ENCODE results near the gene STX1B. TPM values are rescaled to one million over a fixed set of nuclear protein-coding genes. Genes with fewer than 3 reads are reported as not detected.

The STX1B gene
- total RNA-seq, 2 experiments from 2014 or later: 0.47 to 2.1 TPM

DNA sequence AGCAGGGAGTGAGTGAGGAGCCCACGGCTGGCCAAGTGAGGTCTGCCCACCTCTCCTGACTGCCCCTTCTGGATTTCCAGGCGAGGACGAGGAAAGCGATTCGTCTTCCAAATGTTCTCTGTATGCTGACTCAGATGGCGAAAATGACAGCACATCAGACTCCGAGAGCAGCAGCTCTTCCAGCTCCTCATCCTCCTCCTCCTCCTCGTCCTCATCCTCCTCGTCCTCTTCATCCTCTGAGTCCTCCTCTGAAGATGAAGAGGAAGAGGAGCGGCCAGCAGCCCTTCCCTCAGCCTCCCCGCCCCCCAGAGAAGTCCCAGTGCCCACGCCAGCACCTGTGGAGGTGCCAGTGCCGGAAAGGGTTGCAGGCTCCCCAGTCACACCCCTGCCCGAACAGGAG is 39.1 kb downstream of the STX1B start:
- H3K4me3 ChIP-seq (ENCODE audit: low read depth, low read length, poor library complexity, severe bottlenecking): no peak overlapping the region
- H3K27ac ChIP-seq (ENCODE audit: low read depth, low read length, poor library complexity, severe bottlenecking): no peak overlapping the region
- H3K36me3 ChIP-seq (ENCODE audit: insufficient read depth, low read length): peaks cover 94% of the 10 kb centered on the region
- BruUV-seq (replicated peaks): no TSS peak
- H3K4me1 ChIP-seq (ENCODE audit: insufficient read depth, low read length, poor library complexity, severe bottlenecking): no peaks in the 10 kb centered on the region
- ChIA-PET POLR2A (interaction anchor here (0.6 kb wide), 1 partner anchor 251 kb away, joined by 4 read pairs; no protein-coding TSS in a partner anchor), CTCF (ENCODE audit: unreplicated experiment) (no interaction called here)
- no peak for TF ChIP-seq EZH2phosphoT487 (IDR thresholded peaks at IDR 0.05; ENCODE audit: borderline replicate concordance, low read depth, low read length)
- TF ChIP-seq, protein P1, sequence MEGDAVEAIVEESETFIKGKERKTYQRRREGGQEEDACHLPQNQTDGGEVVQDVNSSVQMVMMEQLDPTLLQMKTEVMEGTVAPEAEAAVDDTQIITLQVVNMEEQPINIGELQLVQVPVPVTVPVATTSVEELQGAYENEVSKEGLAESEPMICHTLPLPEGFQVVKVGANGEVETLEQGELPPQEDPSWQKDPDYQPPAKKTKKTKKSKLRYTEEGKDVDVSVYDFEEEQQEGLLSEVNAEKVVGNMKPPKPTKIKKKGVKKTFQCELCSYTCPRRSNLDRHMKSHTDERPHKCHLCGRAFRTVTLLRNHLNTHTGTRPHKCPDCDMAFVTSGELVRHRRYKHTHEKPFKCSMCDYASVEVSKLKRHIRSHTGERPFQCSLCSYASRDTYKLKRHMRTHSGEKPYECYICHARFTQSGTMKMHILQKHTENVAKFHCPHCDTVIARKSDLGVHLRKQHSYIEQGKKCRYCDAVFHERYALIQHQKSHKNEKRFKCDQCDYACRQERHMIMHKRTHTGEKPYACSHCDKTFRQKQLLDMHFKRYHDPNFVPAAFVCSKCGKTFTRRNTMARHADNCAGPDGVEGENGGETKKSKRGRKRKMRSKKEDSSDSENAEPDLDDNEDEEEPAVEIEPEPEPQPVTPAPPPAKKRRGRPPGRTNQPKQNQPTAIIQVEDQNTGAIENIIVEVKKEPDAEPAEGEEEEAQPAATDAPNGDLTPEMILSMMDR (conservative IDR thresholded peaks at IDR 0.05; ENCODE audit: low read length): no peak
- no peaks in the 10 kb centered on the region for H4K20me1 ChIP-seq (ENCODE audit: insufficient read depth, low read length)
- no peak for DNase-seq (ENCODE audit: low spot score)
- H3K79me2 ChIP-seq (ENCODE audit: insufficient read depth, low read depth, low read length): no peaks in the 10 kb centered on the region
- H3K4me2 ChIP-seq (ENCODE audit: low read length): no peak overlapping the region
- H3K9me3 ChIP-seq (ENCODE audit: low read length): no peaks in the 10 kb centered on the region
- H2AFZ ChIP-seq (ENCODE audit: low read length): no peak overlapping the region
- H3K9me2 ChIP-seq (ENCODE audit: insufficient read depth, low read length): no peaks in the 10 kb centered on the region
- intact Hi-C loops (cut with micrococcal nuclease; ENCODE audit: unreplicated experiment): no loop called here

DNA sequence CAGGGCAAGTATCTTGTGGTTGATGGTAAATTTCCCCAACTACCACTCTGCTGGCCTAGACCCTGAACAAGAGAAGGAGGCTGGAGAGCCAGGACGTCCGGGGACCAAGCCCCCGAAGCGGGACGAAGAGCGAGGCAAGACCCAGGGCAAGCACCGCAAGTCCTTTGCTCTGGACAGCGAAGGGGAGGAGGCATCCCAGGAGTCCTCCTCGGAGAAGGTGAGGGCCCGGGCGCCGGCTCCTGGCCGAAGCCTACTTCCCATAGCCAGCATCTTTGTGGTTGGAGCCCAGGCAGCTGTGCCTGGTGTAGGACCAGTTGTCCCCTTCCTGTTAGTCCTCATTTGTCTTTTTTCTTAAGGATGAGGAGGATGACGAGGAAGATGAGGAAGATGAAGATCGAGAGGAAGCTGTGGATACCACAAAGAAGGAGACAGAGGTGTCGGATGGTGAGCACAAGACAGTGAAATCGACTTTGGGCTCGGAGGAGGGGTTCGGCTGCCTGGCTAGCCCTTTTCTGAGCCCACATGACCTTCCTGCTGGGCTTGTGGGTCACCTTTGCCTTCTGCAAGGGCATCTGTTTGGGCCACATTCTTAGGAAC is 41.1 kb downstream of the STX1B start:
- Histone ChIP-seq H4K20me1 (ENCODE audit: insufficient read depth, low read length) (no peaks in the 10 kb centered on the region; the same call in 1 of the 2 replicates), H3K79me2 (ENCODE audit: insufficient read depth, low read depth, low read length) (no peaks in the 10 kb centered on the region), H3K4me2 (ENCODE audit: low read length) (no peak overlapping the region), H3K27ac (ENCODE audit: low read depth, low read length, poor library complexity, severe bottlenecking) (no peak overlapping the region), H3K9me3 (ENCODE audit: low read length) (no peaks in the 10 kb centered on the region), H3K4me1 (ENCODE audit: insufficient read depth, low read length, poor library complexity, severe bottlenecking) (no peaks in the 10 kb centered on the region), H3K36me3 (ENCODE audit: insufficient read depth, low read length) (peaks cover 95% of the 10 kb centered on the region), H3K9me2 (ENCODE audit: insufficient read depth, low read length) (no peaks in the 10 kb centered on the region), H3K4me3 (ENCODE audit: low read depth, low read length, poor library complexity, severe bottlenecking) (no peak overlapping the region), H2AFZ (ENCODE audit: low read length) (no peak overlapping the region)
- POLR2A ChIA-PET: no interaction called here
- no peak for DNase-seq (ENCODE audit: low spot score)
- intact Hi-C loops (cut with micrococcal nuclease; ENCODE audit: unreplicated experiment): no loop called here
- BruUV-seq (replicated peaks): no TSS peak
- CTCF ChIA-PET (ENCODE audit: unreplicated experiment): no interaction called here
- TF ChIP-seq EZH2phosphoT487 (IDR thresholded peaks at IDR 0.05; ENCODE audit: borderline replicate concordance, low read depth, low read length): no peak
- TF ChIP-seq, protein P1 (conservative IDR thresholded peaks at IDR 0.05; ENCODE audit: low read length): no peak

DNA sequence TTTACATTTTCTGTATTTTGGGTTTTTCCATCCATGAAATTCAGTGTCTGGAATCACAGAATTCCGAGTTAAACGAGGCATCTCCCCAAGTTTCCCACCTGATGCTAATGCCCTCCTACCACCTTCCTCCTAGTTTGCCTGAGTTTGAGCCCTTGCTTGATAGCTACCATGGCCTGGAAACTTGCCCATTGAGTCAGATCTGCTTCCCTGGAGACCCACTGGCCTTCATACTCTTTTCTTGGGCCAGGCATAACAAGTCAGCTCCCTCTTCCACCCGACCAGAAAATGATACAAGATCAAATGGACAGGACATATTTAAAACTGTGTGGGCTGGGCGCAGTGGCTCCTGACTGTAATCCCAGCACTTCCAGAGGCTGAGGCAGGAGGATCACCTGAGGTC is 42.6 kb downstream of the STX1B start:
- CTCF ChIA-PET (ENCODE audit: unreplicated experiment): no interaction called here
- POLR2A ChIA-PET: no interaction called here
- no peaks in the 10 kb centered on the region for H3K9me2 ChIP-seq (ENCODE audit: insufficient read depth, low read length)
- no TSS peak for BruUV-seq (replicated peaks)
- no peaks in the 10 kb centered on the region for H3K4me1 ChIP-seq (ENCODE audit: insufficient read depth, low read length, poor library complexity, severe bottlenecking)
- H3K4me3 ChIP-seq (ENCODE audit: low read depth, low read length, poor library complexity, severe bottlenecking): no peak overlapping the region
- no peaks in the 10 kb centered on the region for H3K9me3 ChIP-seq (ENCODE audit: low read length)
- H4K20me1 ChIP-seq (ENCODE audit: insufficient read depth, low read length): no peaks in the 10 kb centered on the region; the same call in 1 of the 2 replicates
- no peak overlapping the region for H2AFZ ChIP-seq (ENCODE audit: low read length)
- no peak for DNase-seq (ENCODE audit: low spot score)
- H3K4me2 ChIP-seq (ENCODE audit: low read length): no peak overlapping the region
- no peak overlapping the region for H3K27ac ChIP-seq (ENCODE audit: low read depth, low read length, poor library complexity, severe bottlenecking)
- intact Hi-C loops (cut with micrococcal nuclease; ENCODE audit: unreplicated experiment): no loop called here
- no peaks in the 10 kb centered on the region for H3K79me2 ChIP-seq (ENCODE audit: insufficient read depth, low read depth, low read length)
- peaks cover 93% of the 10 kb centered on the region for H3K36me3 ChIP-seq (ENCODE audit: insufficient read depth, low read length)
- TF ChIP-seq, protein P1 (conservative IDR thresholded peaks at IDR 0.05; ENCODE audit: low read length): no peak
- no peak for TF ChIP-seq EZH2phosphoT487 (IDR thresholded peaks at IDR 0.05; ENCODE audit: borderline replicate concordance, low read depth, low read length)
